Measurements from ENCODE around the gene CREB5. TPM values are rescaled to one million over a fixed set of nuclear protein-coding genes. Genes with fewer than 3 reads are reported as not detected.

Gene CREB5
- total RNA-seq, 1 experiment from 2014 or later: 1.3 TPM

DNA sequence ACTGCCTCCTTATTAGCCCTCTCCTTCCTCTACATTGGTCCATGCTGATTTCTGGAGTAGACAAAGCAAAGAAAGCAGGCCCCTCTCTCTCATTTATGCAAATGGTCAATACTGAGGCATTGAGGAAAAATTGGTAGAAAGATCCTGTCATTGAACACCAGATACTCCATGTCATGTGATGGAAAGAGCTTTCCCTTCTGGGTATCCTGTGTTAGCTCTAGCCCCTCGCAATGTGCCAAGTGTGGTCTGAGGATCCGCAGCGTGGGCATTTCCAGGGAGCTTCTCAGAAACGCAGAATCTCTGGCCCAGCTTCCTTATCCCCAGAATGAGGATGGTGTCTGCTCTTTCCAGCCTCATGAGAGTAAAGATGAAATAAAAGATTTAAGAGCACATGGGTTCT, 159.1 kb downstream of the CREB5 start (continued):
- TF ChIP-seq, protein P1, sequence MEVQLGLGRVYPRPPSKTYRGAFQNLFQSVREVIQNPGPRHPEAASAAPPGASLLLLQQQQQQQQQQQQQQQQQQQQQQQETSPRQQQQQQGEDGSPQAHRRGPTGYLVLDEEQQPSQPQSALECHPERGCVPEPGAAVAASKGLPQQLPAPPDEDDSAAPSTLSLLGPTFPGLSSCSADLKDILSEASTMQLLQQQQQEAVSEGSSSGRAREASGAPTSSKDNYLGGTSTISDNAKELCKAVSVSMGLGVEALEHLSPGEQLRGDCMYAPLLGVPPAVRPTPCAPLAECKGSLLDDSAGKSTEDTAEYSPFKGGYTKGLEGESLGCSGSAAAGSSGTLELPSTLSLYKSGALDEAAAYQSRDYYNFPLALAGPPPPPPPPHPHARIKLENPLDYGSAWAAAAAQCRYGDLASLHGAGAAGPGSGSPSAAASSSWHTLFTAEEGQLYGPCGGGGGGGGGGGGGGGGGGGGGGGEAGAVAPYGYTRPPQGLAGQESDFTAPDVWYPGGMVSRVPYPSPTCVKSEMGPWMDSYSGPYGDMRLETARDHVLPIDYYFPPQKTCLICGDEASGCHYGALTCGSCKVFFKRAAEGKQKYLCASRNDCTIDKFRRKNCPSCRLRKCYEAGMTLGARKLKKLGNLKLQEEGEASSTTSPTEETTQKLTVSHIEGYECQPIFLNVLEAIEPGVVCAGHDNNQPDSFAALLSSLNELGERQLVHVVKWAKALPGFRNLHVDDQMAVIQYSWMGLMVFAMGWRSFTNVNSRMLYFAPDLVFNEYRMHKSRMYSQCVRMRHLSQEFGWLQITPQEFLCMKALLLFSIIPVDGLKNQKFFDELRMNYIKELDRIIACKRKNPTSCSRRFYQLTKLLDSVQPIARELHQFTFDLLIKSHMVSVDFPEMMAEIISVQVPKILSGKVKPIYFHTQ (CRISPR knock-in tag; IDR thresholded peaks at IDR 0.05): no peak
- TF ChIP-seq, protein P2, sequence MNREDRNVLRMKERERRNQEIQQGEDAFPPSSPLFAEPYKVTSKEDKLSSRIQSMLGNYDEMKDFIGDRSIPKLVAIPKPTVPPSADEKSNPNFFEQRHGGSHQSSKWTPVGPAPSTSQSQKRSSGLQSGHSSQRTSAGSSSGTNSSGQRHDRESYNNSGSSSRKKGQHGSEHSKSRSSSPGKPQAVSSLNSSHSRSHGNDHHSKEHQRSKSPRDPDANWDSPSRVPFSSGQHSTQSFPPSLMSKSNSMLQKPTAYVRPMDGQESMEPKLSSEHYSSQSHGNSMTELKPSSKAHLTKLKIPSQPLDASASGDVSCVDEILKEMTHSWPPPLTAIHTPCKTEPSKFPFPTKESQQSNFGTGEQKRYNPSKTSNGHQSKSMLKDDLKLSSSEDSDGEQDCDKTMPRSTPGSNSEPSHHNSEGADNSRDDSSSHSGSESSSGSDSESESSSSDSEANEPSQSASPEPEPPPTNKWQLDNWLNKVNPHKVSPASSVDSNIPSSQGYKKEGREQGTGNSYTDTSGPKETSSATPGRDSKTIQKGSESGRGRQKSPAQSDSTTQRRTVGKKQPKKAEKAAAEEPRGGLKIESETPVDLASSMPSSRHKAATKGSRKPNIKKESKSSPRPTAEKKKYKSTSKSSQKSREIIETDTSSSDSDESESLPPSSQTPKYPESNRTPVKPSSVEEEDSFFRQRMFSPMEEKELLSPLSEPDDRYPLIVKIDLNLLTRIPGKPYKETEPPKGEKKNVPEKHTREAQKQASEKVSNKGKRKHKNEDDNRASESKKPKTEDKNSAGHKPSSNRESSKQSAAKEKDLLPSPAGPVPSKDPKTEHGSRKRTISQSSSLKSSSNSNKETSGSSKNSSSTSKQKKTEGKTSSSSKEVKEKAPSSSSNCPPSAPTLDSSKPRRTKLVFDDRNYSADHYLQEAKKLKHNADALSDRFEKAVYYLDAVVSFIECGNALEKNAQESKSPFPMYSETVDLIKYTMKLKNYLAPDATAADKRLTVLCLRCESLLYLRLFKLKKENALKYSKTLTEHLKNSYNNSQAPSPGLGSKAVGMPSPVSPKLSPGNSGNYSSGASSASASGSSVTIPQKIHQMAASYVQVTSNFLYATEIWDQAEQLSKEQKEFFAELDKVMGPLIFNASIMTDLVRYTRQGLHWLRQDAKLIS (CRISPR knock-in tag; IDR thresholded peaks at IDR 0.05; ENCODE audit: borderline replicate concordance): no peak
- no peak for TF ChIP-seq RORB (CRISPR knock-in tag; IDR thresholded peaks at IDR 0.05)

- DNase-seq (ENCODE audit: low spot score) (no peak), ATAC-seq (no peak)
- ChIA-PET CTCF (interaction anchor here (0.6 kb wide), 1 partner anchor 137 kb away, joined by 5 read pairs; no protein-coding TSS in a partner anchor), POLR2A (no interaction called here)
- H3K4me1 Mint-ChIP-seq: peaks cover 36% of the 10 kb centered on the region
- no peaks in the 10 kb centered on the region for H3K36me3 Mint-ChIP-seq
- H3K4me3 Mint-ChIP-seq: no peak overlapping the region
- H3K27ac Mint-ChIP-seq: no peak overlapping the region
- no peaks in the 10 kb centered on the region for H3K27me3 Mint-ChIP-seq (ENCODE audit: low read depth)
- H3K9me3 Mint-ChIP-seq: no peaks in the 10 kb centered on the region; the same call in 1 of the 2 replicates
- TF ChIP-seq ZNF317 (CRISPR knock-in tag; IDR thresholded peaks at IDR 0.05; ENCODE audit: borderline replicate concordance, low read depth) (no peak), ZBTB21 (CRISPR knock-in tag; IDR thresholded peaks at IDR 0.05; ENCODE audit: borderline replicate concordance) (no peak), E2F1 (CRISPR knock-in tag; IDR thresholded peaks at IDR 0.05) (no peak), ZNF423 (CRISPR knock-in tag; IDR thresholded peaks at IDR 0.05) (no peak), ZNF138 (CRISPR knock-in tag; conservative IDR thresholded peaks at IDR 0.05) (no peak), MYBL2 (CRISPR knock-in tag; IDR thresholded peaks at IDR 0.05) (no peak), FOXP1 (CRISPR knock-in tag; IDR thresholded peaks at IDR 0.05; ENCODE audit: borderline replicate concordance) (no peak), FOXP4 (CRISPR knock-in tag; IDR thresholded peaks at IDR 0.05) (no peak), FOXK1 (CRISPR knock-in tag; IDR thresholded peaks at IDR 0.05) (no peak), GABPB1 (CRISPR knock-in tag; IDR thresholded peaks at IDR 0.05) (no peak), CREB1 (CRISPR knock-in tag; IDR thresholded peaks at IDR 0.05) (no peak), RORB (CRISPR knock-in tag; IDR thresholded peaks at IDR 0.05) (no peak)
- TF ChIP-seq, protein P3, sequence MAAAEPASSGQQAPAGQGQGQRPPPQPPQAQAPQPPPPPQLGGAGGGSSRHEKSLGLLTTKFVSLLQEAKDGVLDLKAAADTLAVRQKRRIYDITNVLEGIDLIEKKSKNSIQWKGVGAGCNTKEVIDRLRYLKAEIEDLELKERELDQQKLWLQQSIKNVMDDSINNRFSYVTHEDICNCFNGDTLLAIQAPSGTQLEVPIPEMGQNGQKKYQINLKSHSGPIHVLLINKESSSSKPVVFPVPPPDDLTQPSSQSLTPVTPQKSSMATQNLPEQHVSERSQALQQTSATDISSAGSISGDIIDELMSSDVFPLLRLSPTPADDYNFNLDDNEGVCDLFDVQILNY (CRISPR knock-in tag; IDR thresholded peaks at IDR 0.05): no peak
- TF ChIP-seq, protein P4, sequence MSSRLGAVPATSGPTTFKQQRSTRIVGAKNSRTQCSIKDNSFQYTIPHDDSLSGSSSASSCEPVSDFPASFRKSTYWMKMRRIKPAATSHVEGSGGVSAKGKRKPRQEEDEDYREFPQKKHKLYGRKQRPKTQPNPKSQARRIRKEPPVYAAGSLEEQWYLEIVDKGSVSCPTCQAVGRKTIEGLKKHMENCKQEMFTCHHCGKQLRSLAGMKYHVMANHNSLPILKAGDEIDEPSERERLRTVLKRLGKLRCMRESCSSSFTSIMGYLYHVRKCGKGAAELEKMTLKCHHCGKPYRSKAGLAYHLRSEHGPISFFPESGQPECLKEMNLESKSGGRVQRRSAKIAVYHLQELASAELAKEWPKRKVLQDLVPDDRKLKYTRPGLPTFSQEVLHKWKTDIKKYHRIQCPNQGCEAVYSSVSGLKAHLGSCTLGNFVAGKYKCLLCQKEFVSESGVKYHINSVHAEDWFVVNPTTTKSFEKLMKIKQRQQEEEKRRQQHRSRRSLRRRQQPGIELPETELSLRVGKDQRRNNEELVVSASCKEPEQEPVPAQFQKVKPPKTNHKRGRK (CRISPR knock-in tag; IDR thresholded peaks at IDR 0.05; ENCODE audit: borderline replicate concordance): no peak
- TF ChIP-seq, protein P5, sequence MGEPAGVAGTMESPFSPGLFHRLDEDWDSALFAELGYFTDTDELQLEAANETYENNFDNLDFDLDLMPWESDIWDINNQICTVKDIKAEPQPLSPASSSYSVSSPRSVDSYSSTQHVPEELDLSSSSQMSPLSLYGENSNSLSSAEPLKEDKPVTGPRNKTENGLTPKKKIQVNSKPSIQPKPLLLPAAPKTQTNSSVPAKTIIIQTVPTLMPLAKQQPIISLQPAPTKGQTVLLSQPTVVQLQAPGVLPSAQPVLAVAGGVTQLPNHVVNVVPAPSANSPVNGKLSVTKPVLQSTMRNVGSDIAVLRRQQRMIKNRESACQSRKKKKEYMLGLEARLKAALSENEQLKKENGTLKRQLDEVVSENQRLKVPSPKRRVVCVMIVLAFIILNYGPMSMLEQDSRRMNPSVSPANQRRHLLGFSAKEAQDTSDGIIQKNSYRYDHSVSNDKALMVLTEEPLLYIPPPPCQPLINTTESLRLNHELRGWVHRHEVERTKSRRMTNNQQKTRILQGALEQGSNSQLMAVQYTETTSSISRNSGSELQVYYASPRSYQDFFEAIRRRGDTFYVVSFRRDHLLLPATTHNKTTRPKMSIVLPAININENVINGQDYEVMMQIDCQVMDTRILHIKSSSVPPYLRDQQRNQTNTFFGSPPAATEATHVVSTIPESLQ (CRISPR knock-in tag; IDR thresholded peaks at IDR 0.05): no peak
These were observed 160.2 kb downstream of the CREB5 start for GRCh38 chr7:28572321-28573058.
